VCaP (cell line): ENCODE results near the gene ZNF778.
"Not testable (repeated sequence)": the region's sequence is repeated elsewhere in the genome, so short reads cannot be mapped to it uniquely, and the experiment has no call there.

ENCODE experiments used
- H3K27ac ChIP-seq: fragments of 450-650 bp; 2 replicates; pipeline ENCODE4 v1.5.1; 2017
- TF ChIP-seq, protein P1 (sequence below): fragments of 450-650 bp; conservative IDR thresholded peaks from 2 replicates; pipeline ENCODE4 v1.5.1; 2017; ENCODE audit warnings: mild to moderate bottlenecking, moderate library complexity

ZNF778 gene

DNA sequence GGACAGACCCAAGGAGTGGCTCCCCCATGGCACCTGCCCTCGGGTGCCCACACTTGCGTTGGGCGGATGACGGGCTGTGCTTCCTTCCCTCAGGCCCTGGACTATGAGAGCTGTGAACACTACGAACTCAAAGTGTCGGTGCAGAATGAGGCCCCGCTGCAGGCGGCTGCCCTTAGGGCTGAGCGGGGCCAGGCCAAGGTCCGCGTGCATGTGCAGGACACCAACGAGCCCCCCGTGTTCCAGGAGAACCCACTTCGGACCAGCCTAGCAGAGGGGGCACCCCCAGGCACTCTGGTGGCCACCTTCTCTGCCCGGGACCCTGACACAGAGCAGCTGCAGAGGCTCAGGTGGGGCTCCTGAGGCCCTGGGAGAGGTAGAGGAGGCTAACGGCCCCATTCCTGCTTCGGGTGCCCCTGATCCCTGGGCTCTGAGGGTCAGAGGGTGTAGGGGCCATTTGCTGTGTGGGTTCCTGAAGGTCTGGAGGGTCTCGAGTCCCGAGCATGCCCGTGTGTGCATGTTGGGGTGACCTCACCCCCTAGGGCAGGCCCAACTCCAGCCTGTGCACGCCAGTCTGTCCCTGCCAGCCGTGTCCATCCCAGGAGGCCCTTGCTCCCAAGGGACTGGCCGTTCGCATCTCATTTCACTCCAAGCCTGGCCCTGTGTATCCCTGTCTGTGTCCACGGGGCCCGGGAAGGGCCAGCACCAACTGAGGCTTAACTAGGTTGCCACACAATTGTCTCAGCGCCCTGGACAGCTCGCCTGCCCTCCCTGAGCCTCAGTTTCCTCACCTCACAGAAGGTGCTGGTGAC is 27.1 kb upstream of the ZNF778 start:
- no peak overlapping the region for H3K27ac ChIP-seq
- TF ChIP-seq, protein P1, sequence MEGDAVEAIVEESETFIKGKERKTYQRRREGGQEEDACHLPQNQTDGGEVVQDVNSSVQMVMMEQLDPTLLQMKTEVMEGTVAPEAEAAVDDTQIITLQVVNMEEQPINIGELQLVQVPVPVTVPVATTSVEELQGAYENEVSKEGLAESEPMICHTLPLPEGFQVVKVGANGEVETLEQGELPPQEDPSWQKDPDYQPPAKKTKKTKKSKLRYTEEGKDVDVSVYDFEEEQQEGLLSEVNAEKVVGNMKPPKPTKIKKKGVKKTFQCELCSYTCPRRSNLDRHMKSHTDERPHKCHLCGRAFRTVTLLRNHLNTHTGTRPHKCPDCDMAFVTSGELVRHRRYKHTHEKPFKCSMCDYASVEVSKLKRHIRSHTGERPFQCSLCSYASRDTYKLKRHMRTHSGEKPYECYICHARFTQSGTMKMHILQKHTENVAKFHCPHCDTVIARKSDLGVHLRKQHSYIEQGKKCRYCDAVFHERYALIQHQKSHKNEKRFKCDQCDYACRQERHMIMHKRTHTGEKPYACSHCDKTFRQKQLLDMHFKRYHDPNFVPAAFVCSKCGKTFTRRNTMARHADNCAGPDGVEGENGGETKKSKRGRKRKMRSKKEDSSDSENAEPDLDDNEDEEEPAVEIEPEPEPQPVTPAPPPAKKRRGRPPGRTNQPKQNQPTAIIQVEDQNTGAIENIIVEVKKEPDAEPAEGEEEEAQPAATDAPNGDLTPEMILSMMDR = no peak

DNA sequence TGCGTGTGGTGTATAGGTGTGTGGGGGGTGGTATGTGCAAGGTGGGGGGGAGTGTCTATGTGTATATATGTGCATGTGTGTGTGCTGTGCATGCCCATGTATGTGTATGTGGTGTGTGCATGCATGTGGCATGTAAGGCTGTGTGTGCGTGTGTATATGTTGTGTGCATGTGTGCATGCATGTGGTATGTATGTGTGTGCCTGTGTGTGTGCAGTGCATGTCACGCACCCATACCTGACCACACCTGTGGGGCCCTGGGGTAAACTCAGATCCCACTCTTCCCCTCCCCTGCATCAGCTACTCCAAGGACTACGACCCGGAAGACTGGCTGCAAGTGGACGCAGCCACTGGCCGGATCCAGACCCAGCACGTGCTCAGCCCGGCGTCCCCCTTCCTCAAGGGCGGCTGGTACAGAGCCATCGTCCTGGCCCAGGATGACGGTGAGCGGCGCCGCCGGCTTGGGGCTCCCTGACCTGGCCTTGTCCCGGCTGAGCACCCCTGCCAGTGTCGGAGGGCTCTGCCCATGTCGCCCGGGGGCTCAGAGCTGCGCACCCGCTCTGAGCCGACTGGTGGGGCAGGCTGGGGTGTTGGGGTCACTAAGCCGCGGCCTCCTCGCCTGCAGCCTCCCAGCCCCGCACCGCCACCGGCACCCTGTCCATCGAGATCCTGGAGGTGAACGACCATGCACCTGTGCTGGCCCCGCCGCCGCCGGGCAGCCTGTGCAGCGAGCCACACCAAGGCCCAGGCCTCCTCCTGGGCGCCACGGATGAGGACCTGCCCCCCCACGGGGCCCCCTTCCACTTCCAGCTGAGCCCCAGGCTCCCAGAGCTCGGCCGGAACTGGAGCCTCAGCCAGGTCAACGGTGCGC is 26.2 kb upstream of the ZNF778 start:
- TF ChIP-seq, protein P1 = no peak
- no peak overlapping the region for H3K27ac ChIP-seq

- H3K27ac ChIP-seq = no peak overlapping the region
- TF ChIP-seq, protein P1 = no peak
Observed at GRCh38 chr16:89191901-89192185, 25.7 kb upstream of the ZNF778 start.

DNA sequence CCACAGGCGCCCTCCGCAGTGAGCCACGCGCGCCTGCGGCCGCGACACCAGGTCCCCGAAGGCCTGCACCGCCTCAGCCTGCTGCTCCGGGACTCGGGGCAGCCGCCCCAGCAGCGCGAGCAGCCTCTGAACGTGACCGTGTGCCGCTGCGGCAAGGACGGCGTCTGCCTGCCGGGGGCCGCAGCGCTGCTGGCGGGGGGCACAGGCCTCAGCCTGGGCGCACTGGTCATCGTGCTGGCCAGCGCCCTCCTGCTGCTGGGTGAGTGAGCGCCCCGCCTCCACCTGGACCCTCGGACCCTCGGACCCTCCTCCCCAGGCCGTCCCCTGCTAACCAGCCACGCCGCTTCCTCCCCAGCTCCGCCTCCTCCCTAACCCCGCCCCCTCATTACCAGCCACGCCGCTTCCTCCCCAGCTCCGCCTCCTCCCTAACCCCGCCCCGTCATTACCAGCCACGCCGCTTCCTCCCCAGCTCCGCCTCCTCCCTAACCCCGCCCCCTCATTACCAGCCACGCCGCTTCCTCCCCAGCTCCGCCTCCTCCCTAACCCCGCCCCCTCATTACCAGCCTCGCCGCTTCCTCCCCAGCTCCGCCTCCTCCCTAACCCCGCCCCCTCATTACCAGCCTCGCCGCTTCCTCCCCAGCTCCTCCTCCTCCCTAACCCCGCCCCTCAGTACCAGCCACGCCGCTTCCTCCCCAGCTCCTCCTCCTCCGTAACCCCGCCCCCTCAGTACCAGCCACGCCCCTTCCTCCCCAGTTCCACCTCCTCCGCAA is 25.1 kb upstream of the ZNF778 start:
- H3K27ac ChIP-seq = not testable (repeated sequence)

DNA sequence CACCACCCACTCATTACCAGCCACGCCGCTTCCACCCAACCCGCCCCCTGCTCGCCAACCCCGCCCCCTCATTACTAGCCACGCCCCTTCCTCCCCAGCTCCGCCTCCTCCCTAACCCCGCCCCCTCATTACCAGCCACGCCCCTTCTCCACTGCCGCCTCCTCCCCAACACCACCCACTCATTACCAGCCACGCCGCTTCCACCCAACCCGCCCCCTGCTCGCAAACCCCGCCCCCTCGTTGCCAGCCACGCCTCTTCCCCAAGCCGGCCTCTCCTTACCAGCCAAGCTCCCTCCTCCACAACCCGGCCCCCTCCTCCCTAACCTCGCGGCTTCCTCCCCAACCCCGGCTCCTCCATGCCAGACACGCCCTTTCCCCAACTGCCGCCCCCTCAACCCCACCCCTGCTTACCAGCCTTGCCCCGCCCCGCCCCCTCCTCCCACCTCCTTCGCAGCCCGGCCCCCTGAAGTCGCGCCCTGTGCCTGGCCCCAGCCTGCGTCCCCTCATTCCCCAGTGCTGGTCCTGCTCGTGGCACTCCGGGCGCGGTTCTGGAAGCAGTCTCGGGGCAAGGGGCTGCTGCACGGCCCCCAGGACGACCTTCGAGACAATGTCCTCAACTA is 24.4 kb upstream of the ZNF778 start:
- TF ChIP-seq, protein P1 = no peak
- no peak overlapping the region for H3K27ac ChIP-seq

GRCh38 chr16:89193576-89194293 is 23.8 kb upstream of the ZNF778 start:
- TF ChIP-seq, protein P1 = no peak
- H3K27ac ChIP-seq = no peak overlapping the region
